Peyer's patch (tissue), 4 donors: Measurements from ENCODE around the gene CEMIP2.

Source experiments
- CTCF ChIP-seq, 6 experiments: fragments of 450-650 bp in 4 of 6; fragments of 200-600 bp in 2 of 6; sonication (generic) in 1 of 6; IDR thresholded peaks; one replicate each; pipeline ENCODE4 v1.5.1; 2017 to 2019; ENCODE audit warnings: antibody characterized with exemption in 6 of 6, mild to moderate bottlenecking in 3 of 6, moderate library complexity in 1 of 6
- POLR2A ChIP-seq, 2 donors: fragments of 450-650 bp; IDR thresholded peaks; one replicate each; pipeline ENCODE4 v1.5.1; 2017; ENCODE audit warnings: antibody characterized with exemption in 2 of 2, mild to moderate bottlenecking in 2 of 2, moderate library complexity in 2 of 2

- TF ChIP-seq CTCF (IDR thresholded peaks at IDR 0.05), result no peak
- no peak for TF ChIP-seq POLR2A (IDR thresholded peaks at IDR 0.05)
Observed at GRCh38 chr9:71758785-71759184, 9.5 kb downstream of the CEMIP2 start.
